ENCODE data around the gene RPL39.
"Not testable (repeated sequence)": the region's sequence is repeated elsewhere in the genome, so short reads cannot be mapped to it uniquely, and the experiment has no call there.

The RPL39 gene

DNA sequence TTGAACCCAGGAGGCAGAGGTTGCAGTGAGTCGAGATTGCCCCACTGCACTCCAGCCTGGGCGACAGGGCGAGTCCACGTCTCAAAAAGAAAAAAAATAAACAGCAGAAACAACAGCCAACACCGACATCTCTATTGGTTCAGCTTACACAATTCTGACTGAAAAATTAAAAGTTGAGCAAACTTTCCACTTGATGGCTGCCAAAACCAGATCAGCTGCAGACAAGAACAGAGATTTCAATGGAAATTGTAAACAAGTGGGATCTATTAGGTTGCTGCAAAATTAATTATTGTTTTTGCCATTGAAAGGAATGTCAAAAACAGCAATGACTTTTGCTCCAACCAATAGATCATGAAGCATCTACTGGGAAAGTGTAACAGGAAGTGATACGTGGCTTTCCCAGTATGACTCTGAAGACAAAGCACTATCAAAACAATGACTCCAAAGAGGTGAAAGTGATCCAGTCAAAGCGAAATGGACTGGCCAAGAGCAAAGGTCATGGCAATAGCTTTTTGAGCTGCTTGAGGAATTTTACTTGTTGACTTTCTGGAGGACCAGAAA is 35.0 kb upstream of the RPL39 start:
- H3K4me3 ChIP-seq (ENCODE audit: insufficient read depth, low read length, poor library complexity, severe bottlenecking) = no peak overlapping the region
- H3K79me2 ChIP-seq (ENCODE audit: insufficient read depth, low read length) = no peaks in the 10 kb centered on the region
- no peak overlapping the region for H3K4me2 ChIP-seq (ENCODE audit: low read depth, low read length, poor library complexity, severe bottlenecking)
- H2AFZ ChIP-seq (ENCODE audit: low read depth, low read length, severe bottlenecking) = no peak overlapping the region
- H3K27me3 ChIP-seq (ENCODE audit: low read length) = no peaks in the 10 kb centered on the region
- H3F3A ChIP-seq (ENCODE audit: insufficient read depth) = no peaks in the 10 kb centered on the region
- no peaks in the 10 kb centered on the region for H4K20me1 ChIP-seq (ENCODE audit: low read depth, low read length)
- H3K9me3 ChIP-seq (ENCODE audit: insufficient read depth, low read length) = no peaks in the 10 kb centered on the region
- TF ChIP-seq CTCF (IDR thresholded peaks at IDR 0.05; ENCODE audit: insufficient read depth, low read length, poor library complexity, severe bottlenecking) (no peak), EZH2phosphoT487 (conservative IDR thresholded peaks at IDR 0.05; ENCODE audit: low read length) (no peak)
- H3K9me2 ChIP-seq (replicated peaks; ENCODE audit: insufficient read depth, low read length) = no peaks in the 10 kb centered on the region
- no peak overlapping the region for H3K9ac ChIP-seq (ENCODE audit: low read length)
- no peak overlapping the region for H3K27ac ChIP-seq (ENCODE audit: low read depth, low read length)
- no peaks in the 10 kb centered on the region for H3K36me3 ChIP-seq (ENCODE audit: low read length)

- H3K9me3 ChIP-seq (ENCODE audit: insufficient read depth, low read length); H3K79me2 ChIP-seq (ENCODE audit: insufficient read depth, low read length); H3K27ac ChIP-seq (ENCODE audit: low read depth, low read length); H3K36me3 ChIP-seq (ENCODE audit: low read length); H3F3A ChIP-seq (ENCODE audit: insufficient read depth); H3K4me2 ChIP-seq (ENCODE audit: low read depth, low read length, poor library complexity, severe bottlenecking); H3K9ac ChIP-seq (ENCODE audit: low read length); H2AFZ ChIP-seq (ENCODE audit: low read depth, low read length, severe bottlenecking); H3K9me2 ChIP-seq (replicated peaks; ENCODE audit: insufficient read depth, low read length); H3K4me3 ChIP-seq (ENCODE audit: insufficient read depth, low read length, poor library complexity, severe bottlenecking); H4K20me1 ChIP-seq (ENCODE audit: low read depth, low read length); H3K27me3 ChIP-seq (ENCODE audit: low read length): not testable (repeated sequence)
Observed at GRCh38 chrX:119824221-119824620, 32.8 kb upstream of the RPL39 start.

- not testable (repeated sequence) for H3K27ac ChIP-seq (ENCODE audit: low read depth, low read length); H3K9me2 ChIP-seq (replicated peaks; ENCODE audit: insufficient read depth, low read length); H3K4me2 ChIP-seq (ENCODE audit: low read depth, low read length, poor library complexity, severe bottlenecking); H3K79me2 ChIP-seq (ENCODE audit: insufficient read depth, low read length); H3K9ac ChIP-seq (ENCODE audit: low read length); H4K20me1 ChIP-seq (ENCODE audit: low read depth, low read length); H3K4me3 ChIP-seq (ENCODE audit: insufficient read depth, low read length, poor library complexity, severe bottlenecking); H3K9me3 ChIP-seq (ENCODE audit: insufficient read depth, low read length); H3K27me3 ChIP-seq (ENCODE audit: low read length); H2AFZ ChIP-seq (ENCODE audit: low read depth, low read length, severe bottlenecking); H3F3A ChIP-seq (ENCODE audit: insufficient read depth); H3K36me3 ChIP-seq (ENCODE audit: low read length)
Observed at GRCh38 chrX:119821703-119822102, 30.3 kb upstream of the RPL39 start.

DNA sequence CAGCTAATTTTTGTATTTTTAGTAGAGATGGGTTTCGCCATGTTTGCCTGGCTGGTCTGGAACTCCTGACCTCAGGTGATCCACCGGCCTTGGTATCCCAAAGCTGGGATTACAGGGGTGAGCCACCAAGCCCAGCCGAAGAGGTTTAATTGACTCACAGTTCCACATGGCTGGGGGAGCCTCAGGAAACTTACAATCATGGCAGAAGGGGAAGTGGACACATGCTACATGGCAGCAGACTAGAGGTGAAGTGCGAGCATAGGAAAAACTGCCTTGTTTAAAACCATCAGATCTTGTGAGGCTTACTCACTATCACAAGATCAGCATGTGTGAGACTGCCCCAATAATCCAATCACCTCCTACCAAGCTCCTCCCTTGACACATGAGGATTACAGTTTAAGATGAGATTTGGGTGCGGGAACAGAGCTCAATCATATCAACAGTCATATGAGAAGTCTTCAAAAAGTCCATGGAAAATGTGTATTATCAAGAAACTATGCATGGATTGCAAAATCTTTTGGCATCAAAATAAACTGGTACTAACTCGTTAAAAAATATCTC is 25.8 kb upstream of the RPL39 start:
- Histone ChIP-seq H3K9me2 (replicated peaks; ENCODE audit: insufficient read depth, low read length) (no peaks in the 10 kb centered on the region), H3K27ac (ENCODE audit: low read depth, low read length) (no peak overlapping the region), H3K4me3 (ENCODE audit: insufficient read depth, low read length, poor library complexity, severe bottlenecking) (no peak overlapping the region), H3K9me3 (ENCODE audit: insufficient read depth, low read length) (no peaks in the 10 kb centered on the region), H3K4me2 (ENCODE audit: low read depth, low read length, poor library complexity, severe bottlenecking) (no peak overlapping the region), H3K36me3 (ENCODE audit: low read length) (no peaks in the 10 kb centered on the region), H4K20me1 (ENCODE audit: low read depth, low read length) (no peaks in the 10 kb centered on the region), H2AFZ (ENCODE audit: low read depth, low read length, severe bottlenecking) (no peak overlapping the region), H3K9ac (ENCODE audit: low read length) (no peak overlapping the region), H3K27me3 (ENCODE audit: low read length) (no peaks in the 10 kb centered on the region), H3F3A (ENCODE audit: insufficient read depth) (no peaks in the 10 kb centered on the region), H3K79me2 (ENCODE audit: insufficient read depth, low read length) (no peaks in the 10 kb centered on the region)
- TF ChIP-seq CTCF (IDR thresholded peaks at IDR 0.05; ENCODE audit: insufficient read depth, low read length, poor library complexity, severe bottlenecking) (no peak), EZH2phosphoT487 (conservative IDR thresholded peaks at IDR 0.05; ENCODE audit: low read length) (no peak)

Data from SU-DHL-6 (cell line).